Measurements from ENCODE around the gene HJV.
"Not testable (repeated sequence)": the region's sequence is repeated elsewhere in the genome, so short reads cannot be mapped to it uniquely, and the experiment has no call there.

DNA sequence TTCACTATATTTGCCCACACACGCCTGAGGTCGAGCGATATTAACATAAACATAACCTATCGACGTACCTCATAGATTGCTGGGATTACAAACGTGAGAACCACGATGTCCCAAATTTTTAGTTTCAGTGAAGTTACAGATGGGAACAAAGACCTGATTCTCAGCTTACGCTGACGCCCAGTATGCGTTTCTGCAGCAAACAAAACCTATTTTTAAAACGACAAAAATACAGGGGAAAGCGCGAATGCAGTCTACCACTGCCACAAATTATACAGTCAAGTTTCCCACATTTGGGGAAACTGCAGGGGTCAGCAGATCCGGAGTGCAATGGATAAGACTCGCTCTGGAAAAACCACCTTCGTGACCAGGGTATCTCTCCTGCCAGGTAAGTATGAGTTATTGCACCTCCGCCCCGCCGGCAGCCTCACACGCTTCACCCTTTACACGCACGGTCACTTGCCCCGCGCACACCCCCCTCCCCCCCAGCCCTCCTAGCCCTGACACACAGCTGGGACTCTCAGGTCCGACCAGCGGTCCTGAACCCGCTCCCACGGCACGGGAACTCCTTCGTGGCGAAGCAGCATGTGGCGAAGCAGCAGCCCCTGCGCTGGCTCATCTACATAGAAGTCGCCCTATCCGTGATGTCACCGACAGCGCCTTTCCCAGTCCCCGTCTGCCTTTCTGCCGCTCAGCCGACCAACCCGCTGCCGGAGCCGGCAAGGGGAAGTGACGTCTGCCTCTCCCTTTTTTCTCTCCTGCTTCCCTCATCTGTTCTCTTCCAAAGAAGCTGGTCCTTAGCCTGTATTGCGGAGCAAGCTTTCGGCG lies 30.5 kb upstream of the HJV start:
- TF ChIP-seq, protein P1, sequence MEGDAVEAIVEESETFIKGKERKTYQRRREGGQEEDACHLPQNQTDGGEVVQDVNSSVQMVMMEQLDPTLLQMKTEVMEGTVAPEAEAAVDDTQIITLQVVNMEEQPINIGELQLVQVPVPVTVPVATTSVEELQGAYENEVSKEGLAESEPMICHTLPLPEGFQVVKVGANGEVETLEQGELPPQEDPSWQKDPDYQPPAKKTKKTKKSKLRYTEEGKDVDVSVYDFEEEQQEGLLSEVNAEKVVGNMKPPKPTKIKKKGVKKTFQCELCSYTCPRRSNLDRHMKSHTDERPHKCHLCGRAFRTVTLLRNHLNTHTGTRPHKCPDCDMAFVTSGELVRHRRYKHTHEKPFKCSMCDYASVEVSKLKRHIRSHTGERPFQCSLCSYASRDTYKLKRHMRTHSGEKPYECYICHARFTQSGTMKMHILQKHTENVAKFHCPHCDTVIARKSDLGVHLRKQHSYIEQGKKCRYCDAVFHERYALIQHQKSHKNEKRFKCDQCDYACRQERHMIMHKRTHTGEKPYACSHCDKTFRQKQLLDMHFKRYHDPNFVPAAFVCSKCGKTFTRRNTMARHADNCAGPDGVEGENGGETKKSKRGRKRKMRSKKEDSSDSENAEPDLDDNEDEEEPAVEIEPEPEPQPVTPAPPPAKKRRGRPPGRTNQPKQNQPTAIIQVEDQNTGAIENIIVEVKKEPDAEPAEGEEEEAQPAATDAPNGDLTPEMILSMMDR (IDR thresholded peaks at IDR 0.05 in 2 of 3, conservative IDR thresholded peaks at IDR 0.05 in 1 of 3; ENCODE audit: borderline replicate concordance in 1 of 3, insufficient read depth in 1 of 3, low read depth in 2 of 3, low read length in 2 of 3) = not testable (repeated sequence)
- not testable (repeated sequence) for TF ChIP-seq EGR1 (IDR thresholded peaks at IDR 0.05; ENCODE audit: low read depth)
- peak; percentile 82 for TF ChIP-seq SP1 (IDR thresholded peaks at IDR 0.05; ENCODE audit: low read depth)
- peak; percentile 100 for TF ChIP-seq POLR2A (IDR thresholded peaks at IDR 0.05; ENCODE audit: borderline replicate concordance, extremely low read depth, insufficient read depth, insufficient read length)
- TF ChIP-seq, protein P2, sequence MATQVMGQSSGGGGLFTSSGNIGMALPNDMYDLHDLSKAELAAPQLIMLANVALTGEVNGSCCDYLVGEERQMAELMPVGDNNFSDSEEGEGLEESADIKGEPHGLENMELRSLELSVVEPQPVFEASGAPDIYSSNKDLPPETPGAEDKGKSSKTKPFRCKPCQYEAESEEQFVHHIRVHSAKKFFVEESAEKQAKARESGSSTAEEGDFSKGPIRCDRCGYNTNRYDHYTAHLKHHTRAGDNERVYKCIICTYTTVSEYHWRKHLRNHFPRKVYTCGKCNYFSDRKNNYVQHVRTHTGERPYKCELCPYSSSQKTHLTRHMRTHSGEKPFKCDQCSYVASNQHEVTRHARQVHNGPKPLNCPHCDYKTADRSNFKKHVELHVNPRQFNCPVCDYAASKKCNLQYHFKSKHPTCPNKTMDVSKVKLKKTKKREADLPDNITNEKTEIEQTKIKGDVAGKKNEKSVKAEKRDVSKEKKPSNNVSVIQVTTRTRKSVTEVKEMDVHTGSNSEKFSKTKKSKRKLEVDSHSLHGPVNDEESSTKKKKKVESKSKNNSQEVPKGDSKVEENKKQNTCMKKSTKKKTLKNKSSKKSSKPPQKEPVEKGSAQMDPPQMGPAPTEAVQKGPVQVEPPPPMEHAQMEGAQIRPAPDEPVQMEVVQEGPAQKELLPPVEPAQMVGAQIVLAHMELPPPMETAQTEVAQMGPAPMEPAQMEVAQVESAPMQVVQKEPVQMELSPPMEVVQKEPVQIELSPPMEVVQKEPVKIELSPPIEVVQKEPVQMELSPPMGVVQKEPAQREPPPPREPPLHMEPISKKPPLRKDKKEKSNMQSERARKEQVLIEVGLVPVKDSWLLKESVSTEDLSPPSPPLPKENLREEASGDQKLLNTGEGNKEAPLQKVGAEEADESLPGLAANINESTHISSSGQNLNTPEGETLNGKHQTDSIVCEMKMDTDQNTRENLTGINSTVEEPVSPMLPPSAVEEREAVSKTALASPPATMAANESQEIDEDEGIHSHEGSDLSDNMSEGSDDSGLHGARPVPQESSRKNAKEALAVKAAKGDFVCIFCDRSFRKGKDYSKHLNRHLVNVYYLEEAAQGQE (IDR thresholded peaks at IDR 0.05; ENCODE audit: low read depth) = not testable (repeated sequence)
